ENCODE measurements around the gene PHKA1.
A peak's percentile ranks its signal among the peaks of the same experiment; 100 is the strongest.
"Not testable (repeated sequence)": the region's sequence is repeated elsewhere in the genome, so short reads cannot be mapped to it uniquely, and the experiment has no call there.

The PHKA1 gene

GRCh38 chrX:72572248-72573157 is 141.6 kb downstream of the PHKA1 start, which contains the start of gene HDAC8:
TSS of gene HDAC8 (minus strand) at chrX:72572843. CDS start at chrX:72572761, 82 bp downstream.
- peak; percentile 47 for DNase-seq
- Mint-ChIP-seq H3K27ac (peak within 1 kb of the TSS; percentile 87), H3K4me3 (peak within 1 kb of the TSS; percentile 94), H3K4me1 (peaks cover 9% of the 10 kb centered on the region), H3K27me3 (peaks cover 1% of the 10 kb centered on the region), H3K36me3 (ENCODE audit: low read depth) (peaks cover 4% of the 10 kb centered on the region), H3K9me3 (no peaks in the 10 kb centered on the region)
- ATAC-seq, result peak; percentile 94

- Mint-ChIP-seq H3K27me3 (no peaks in the 10 kb centered on the region), H3K36me3 (ENCODE audit: low read depth) (peaks cover 18% of the 10 kb centered on the region), H3K4me1 (peaks cover 9% of the 10 kb centered on the region)
Observed at GRCh38 chrX:72569786-72570185, 144.3 kb downstream of the PHKA1 start.

GRCh38 chrX:72568406-72569092 is 145.6 kb downstream of the PHKA1 start:
- H3K27ac Mint-ChIP-seq, result no peak overlapping the region
- H3K4me1 Mint-ChIP-seq, result peaks cover 9% of the 10 kb centered on the region
- ATAC-seq (no peak), DNase-seq (no peak)
- H3K4me3 Mint-ChIP-seq, result no peak overlapping the region
- no peaks in the 10 kb centered on the region for H3K27me3 Mint-ChIP-seq
- H3K36me3 Mint-ChIP-seq (ENCODE audit: low read depth), result peaks cover 18% of the 10 kb centered on the region
- H3K9me3 Mint-ChIP-seq, result no peaks in the 10 kb centered on the region

More at GRCh38 chrX:72569786-72570185, 144.3 kb downstream of the PHKA1 start:
- no peak overlapping the region for H3K4me3 Mint-ChIP-seq
- DNase-seq (no peak), ATAC-seq (no peak)
- H3K9me3 Mint-ChIP-seq, result no peaks in the 10 kb centered on the region
- no peak overlapping the region for H3K27ac Mint-ChIP-seq

- Mint-ChIP-seq H3K36me3 (ENCODE audit: low read depth) (peaks cover 27% of the 10 kb centered on the region), H3K9me3 (no peaks in the 10 kb centered on the region), H3K4me3 (no peak overlapping the region), H3K27ac (no peak overlapping the region), H3K4me1 (peaks cover 3% of the 10 kb centered on the region), H3K27me3 (no peaks in the 10 kb centered on the region)
- DNase-seq, result no peak
- ATAC-seq, result no peak
Observed at GRCh38 chrX:72566448-72566847, 147.7 kb downstream of the PHKA1 start.

GRCh38 chrX:72559655-72560054 is 154.5 kb downstream of the PHKA1 start:
- H3K4me3 Mint-ChIP-seq, H3K27ac Mint-ChIP-seq, H3K27me3 Mint-ChIP-seq, H3K9me3 Mint-ChIP-seq, ATAC-seq, H3K4me1 Mint-ChIP-seq, DNase-seq: not testable (repeated sequence)
- H3K36me3 Mint-ChIP-seq (ENCODE audit: low read depth), result peaks cover 17% of the 10 kb centered on the region

GRCh38 chrX:72554448-72555140 is 159.5 kb downstream of the PHKA1 start:
- ATAC-seq (no peak), DNase-seq (peak; percentile 2)
- Mint-ChIP-seq H3K27me3 (no peaks in the 10 kb centered on the region), H3K36me3 (ENCODE audit: low read depth) (peaks cover 5% of the 10 kb centered on the region), H3K4me1 (no peaks in the 10 kb centered on the region), H3K4me3 (no peak overlapping the region), H3K9me3 (no peaks in the 10 kb centered on the region), H3K27ac (no peak overlapping the region)

GRCh38 chrX:72552443-72552842 is 161.7 kb downstream of the PHKA1 start:
- not testable (repeated sequence) for H3K36me3 Mint-ChIP-seq (ENCODE audit: low read depth); H3K9me3 Mint-ChIP-seq; H3K4me1 Mint-ChIP-seq; ATAC-seq; H3K27ac Mint-ChIP-seq; H3K27me3 Mint-ChIP-seq; H3K4me3 Mint-ChIP-seq; DNase-seq

GRCh38 chrX:72545990-72546389 is 168.1 kb downstream of the PHKA1 start:
- H3K9me3 Mint-ChIP-seq, result no peaks in the 10 kb centered on the region
- H3K27me3 Mint-ChIP-seq, result no peaks in the 10 kb centered on the region
- H3K4me1 Mint-ChIP-seq, result no peaks in the 10 kb centered on the region
- H3K4me3 Mint-ChIP-seq, result no peak overlapping the region
- H3K36me3 Mint-ChIP-seq (ENCODE audit: low read depth), result peaks cover 11% of the 10 kb centered on the region
- ATAC-seq, result no peak
- no peak overlapping the region for H3K27ac Mint-ChIP-seq
- DNase-seq, result no peak

- H3K27me3 Mint-ChIP-seq, result no peaks in the 10 kb centered on the region
- ATAC-seq (no peak), DNase-seq (no peak)
- H3K36me3 Mint-ChIP-seq (ENCODE audit: low read depth), result peaks cover 6% of the 10 kb centered on the region
- H3K27ac Mint-ChIP-seq, result no peak overlapping the region
- H3K9me3 Mint-ChIP-seq, result no peaks in the 10 kb centered on the region
- no peaks in the 10 kb centered on the region for H3K4me1 Mint-ChIP-seq
- no peak overlapping the region for H3K4me3 Mint-ChIP-seq
Observed at GRCh38 chrX:72540318-72540717, 173.8 kb downstream of the PHKA1 start.

- Mint-ChIP-seq H3K27me3 (no peaks in the 10 kb centered on the region), H3K27ac (no peak overlapping the region), H3K4me3 (no peak overlapping the region), H3K36me3 (ENCODE audit: low read depth) (peaks cover 6% of the 10 kb centered on the region), H3K4me1 (no peaks in the 10 kb centered on the region), H3K9me3 (no peaks in the 10 kb centered on the region)
- ATAC-seq, result no peak
- DNase-seq, result no peak
Observed at GRCh38 chrX:72539822-72540221, 174.3 kb downstream of the PHKA1 start.

GRCh38 chrX:72536542-72536941 is 177.6 kb downstream of the PHKA1 start:
- DNase-seq (no peak), ATAC-seq (no peak)
- H3K27me3 Mint-ChIP-seq, result no peaks in the 10 kb centered on the region
- no peaks in the 10 kb centered on the region for H3K4me1 Mint-ChIP-seq
- no peaks in the 10 kb centered on the region for H3K9me3 Mint-ChIP-seq
- H3K36me3 Mint-ChIP-seq (ENCODE audit: low read depth), result peaks cover 6% of the 10 kb centered on the region
- H3K27ac Mint-ChIP-seq, result no peak overlapping the region
- H3K4me3 Mint-ChIP-seq, result no peak overlapping the region

- Mint-ChIP-seq H3K4me3 (no peak overlapping the region), H3K27ac (no peak overlapping the region), H3K4me1 (peaks cover 2% of the 10 kb centered on the region), H3K9me3 (no peaks in the 10 kb centered on the region), H3K36me3 (ENCODE audit: low read depth) (peaks cover 4% of the 10 kb centered on the region), H3K27me3 (no peaks in the 10 kb centered on the region)
- ATAC-seq (no peak), DNase-seq (no peak)
Observed at GRCh38 chrX:72532366-72532765, 181.7 kb downstream of the PHKA1 start.

All from activated naive CD8-positive, alpha-beta T cell treated with anti-CD3 and anti-CD28 coated beads, Interleukin-2, amount 50 U/mL, for 24 hours (primary cell).